Measurements from ENCODE around the gene TIMM22.
"Not testable (repeated sequence)": the region's sequence is repeated elsewhere in the genome, so short reads cannot be mapped to it uniquely, and the experiment has no call there.

The TIMM22 gene

GRCh38 chr17:1042486-1042885 is 45.6 kb downstream of the TIMM22 start:
- Histone ChIP-seq H3K36me3 (ENCODE audit: control insufficient read depth, insufficient read depth, low read length) (no peaks in the 10 kb centered on the region), H3K9ac (ENCODE audit: low read depth, low read length) (no peak overlapping the region), H3K9me3 (ENCODE audit: control insufficient read depth, insufficient read depth, low read length) (no peaks in the 10 kb centered on the region), H3K4me3 (ENCODE audit: low read depth, low read length) (no peak overlapping the region), H3K27me3 (ENCODE audit: control insufficient read depth, insufficient read depth, low read length) (no peaks in the 10 kb centered on the region), H3K27ac (ENCODE audit: low read depth, low read length) (no peak overlapping the region), H3K4me1 (ENCODE audit: control insufficient read depth, insufficient read depth, low read length) (no peaks in the 10 kb centered on the region)

- Histone ChIP-seq H3K4me1 (ENCODE audit: control insufficient read depth, insufficient read depth, low read length) (no peaks in the 10 kb centered on the region), H3K27ac (ENCODE audit: low read depth, low read length) (no peak overlapping the region), H3K36me3 (ENCODE audit: control insufficient read depth, insufficient read depth, low read length) (no peaks in the 10 kb centered on the region), H3K4me3 (ENCODE audit: low read depth, low read length) (no peak overlapping the region), H3K27me3 (ENCODE audit: control insufficient read depth, insufficient read depth, low read length) (no peaks in the 10 kb centered on the region), H3K9me3 (ENCODE audit: control insufficient read depth, insufficient read depth, low read length) (no peaks in the 10 kb centered on the region), H3K9ac (ENCODE audit: low read depth, low read length) (no peak overlapping the region)
Measured at GRCh38 chr17:1043601-1044251, 46.8 kb downstream of the TIMM22 start.

GRCh38 chr17:1044387-1045009 is 47.6 kb downstream of the TIMM22 start:
- H3K36me3 ChIP-seq (ENCODE audit: control insufficient read depth, insufficient read depth, low read length); H3K27me3 ChIP-seq (ENCODE audit: control insufficient read depth, insufficient read depth, low read length); H3K9me3 ChIP-seq (ENCODE audit: control insufficient read depth, insufficient read depth, low read length); H3K4me1 ChIP-seq (ENCODE audit: control insufficient read depth, insufficient read depth, low read length); H3K4me3 ChIP-seq (ENCODE audit: low read depth, low read length); H3K27ac ChIP-seq (ENCODE audit: low read depth, low read length); H3K9ac ChIP-seq (ENCODE audit: low read depth, low read length): not testable (repeated sequence)

GRCh38 chr17:1045456-1045855 is 48.5 kb downstream of the TIMM22 start:
- H3K27ac ChIP-seq (ENCODE audit: low read depth, low read length) = no peak overlapping the region
- peaks cover 7% of the 10 kb centered on the region; the same call in 1 of the 2 replicates for H3K36me3 ChIP-seq (ENCODE audit: control insufficient read depth, insufficient read depth, low read length)
- no peaks in the 10 kb centered on the region for H3K9me3 ChIP-seq (ENCODE audit: control insufficient read depth, insufficient read depth, low read length)
- H3K4me1 ChIP-seq (ENCODE audit: control insufficient read depth, insufficient read depth, low read length) = no peaks in the 10 kb centered on the region
- no peak overlapping the region for H3K4me3 ChIP-seq (ENCODE audit: low read depth, low read length)
- no peaks in the 10 kb centered on the region for H3K27me3 ChIP-seq (ENCODE audit: control insufficient read depth, insufficient read depth, low read length)
- no peak overlapping the region for H3K9ac ChIP-seq (ENCODE audit: low read depth, low read length)

GRCh38 chr17:1047177-1047878 is 50.4 kb downstream of the TIMM22 start:
- Histone ChIP-seq H3K27ac (ENCODE audit: low read depth, low read length) (no peak overlapping the region), H3K9me3 (ENCODE audit: control insufficient read depth, insufficient read depth, low read length) (no peaks in the 10 kb centered on the region), H3K4me1 (ENCODE audit: control insufficient read depth, insufficient read depth, low read length) (no peaks in the 10 kb centered on the region), H3K4me3 (ENCODE audit: low read depth, low read length) (no peak overlapping the region), H3K27me3 (ENCODE audit: control insufficient read depth, insufficient read depth, low read length) (no peaks in the 10 kb centered on the region), H3K36me3 (ENCODE audit: control insufficient read depth, insufficient read depth, low read length) (peaks cover 7% of the 10 kb centered on the region; the same call in 1 of the 2 replicates), H3K9ac (ENCODE audit: low read depth, low read length) (no peak overlapping the region)

- Histone ChIP-seq H3K27ac (ENCODE audit: low read depth, low read length) (no peak overlapping the region), H3K9me3 (ENCODE audit: control insufficient read depth, insufficient read depth, low read length) (no peaks in the 10 kb centered on the region), H3K4me1 (ENCODE audit: control insufficient read depth, insufficient read depth, low read length) (no peaks in the 10 kb centered on the region), H3K36me3 (ENCODE audit: control insufficient read depth, insufficient read depth, low read length) (peaks cover 7% of the 10 kb centered on the region; the same call in 1 of the 2 replicates), H3K9ac (ENCODE audit: low read depth, low read length) (no peak overlapping the region), H3K27me3 (ENCODE audit: control insufficient read depth, insufficient read depth, low read length) (no peaks in the 10 kb centered on the region), H3K4me3 (ENCODE audit: low read depth, low read length) (no peak overlapping the region)
Measured at GRCh38 chr17:1047879-1048470, 51.0 kb downstream of the TIMM22 start.

GRCh38 chr17:1048516-1049115 is 51.7 kb downstream of the TIMM22 start:
- H3K36me3 ChIP-seq (ENCODE audit: control insufficient read depth, insufficient read depth, low read length); H3K9me3 ChIP-seq (ENCODE audit: control insufficient read depth, insufficient read depth, low read length); H3K27ac ChIP-seq (ENCODE audit: low read depth, low read length); H3K9ac ChIP-seq (ENCODE audit: low read depth, low read length); H3K4me3 ChIP-seq (ENCODE audit: low read depth, low read length); H3K27me3 ChIP-seq (ENCODE audit: control insufficient read depth, insufficient read depth, low read length); H3K4me1 ChIP-seq (ENCODE audit: control insufficient read depth, insufficient read depth, low read length): not testable (repeated sequence)

- H3K9ac ChIP-seq (ENCODE audit: low read depth, low read length) = no peak overlapping the region
- no peak overlapping the region for H3K27ac ChIP-seq (ENCODE audit: low read depth, low read length)
- H3K36me3 ChIP-seq (ENCODE audit: control insufficient read depth, insufficient read depth, low read length) = peaks cover 7% of the 10 kb centered on the region; the same call in 1 of the 2 replicates
- no peak overlapping the region for H3K4me3 ChIP-seq (ENCODE audit: low read depth, low read length)
- no peaks in the 10 kb centered on the region for H3K27me3 ChIP-seq (ENCODE audit: control insufficient read depth, insufficient read depth, low read length)
- no peaks in the 10 kb centered on the region for H3K4me1 ChIP-seq (ENCODE audit: control insufficient read depth, insufficient read depth, low read length)
- H3K9me3 ChIP-seq (ENCODE audit: control insufficient read depth, insufficient read depth, low read length) = no peaks in the 10 kb centered on the region
Measured at GRCh38 chr17:1049446-1050225, 52.7 kb downstream of the TIMM22 start.

- peaks cover 11% of the 10 kb centered on the region; the same call in 1 of the 2 replicates for H3K36me3 ChIP-seq (ENCODE audit: control insufficient read depth, insufficient read depth, low read length)
- H3K9me3 ChIP-seq (ENCODE audit: control insufficient read depth, insufficient read depth, low read length) = no peaks in the 10 kb centered on the region
- H3K4me1 ChIP-seq (ENCODE audit: control insufficient read depth, insufficient read depth, low read length) = no peaks in the 10 kb centered on the region
- H3K4me3 ChIP-seq (ENCODE audit: low read depth, low read length) = no peak overlapping the region
- no peak overlapping the region for H3K27ac ChIP-seq (ENCODE audit: low read depth, low read length)
- H3K9ac ChIP-seq (ENCODE audit: low read depth, low read length) = no peak overlapping the region
- H3K27me3 ChIP-seq (ENCODE audit: control insufficient read depth, insufficient read depth, low read length) = no peaks in the 10 kb centered on the region
Measured at GRCh38 chr17:1050246-1050995, 53.5 kb downstream of the TIMM22 start.

All from HUES48 (cell line).